Ramos (cell line): Measurements from ENCODE around the gene EXOC6B.

Source experiments
- in situ Hi-C: fragments of 300-500 bp; cut with MboI; formaldehyde crosslinking; loops from one replicate; pipeline ENCODE4 v1.14.3; 2022; ENCODE audit warnings: low sequenced_read_pairs; ENCODE audit not compliant: unreplicated experiment

Gene EXOC6B

GRCh38 chr2:72263043-72263775, 562.6 kb downstream of the EXOC6B start:
- in situ Hi-C loops, result no loop called here

- in situ Hi-C loops, result no loop called here
These were observed 564.8 kb downstream of the EXOC6B start for GRCh38 chr2:72261076-72261475.

- in situ Hi-C loops, result no loop called here
These were observed 570.3 kb downstream of the EXOC6B start for GRCh38 chr2:72255540-72255939.

- in situ Hi-C loops, result no loop called here
These were observed 570.9 kb downstream of the EXOC6B start for GRCh38 chr2:72254831-72255451.

GRCh38 chr2:72238311-72238710, 587.5 kb downstream of the EXOC6B start:
- in situ Hi-C loops, result no loop called here

- in situ Hi-C loops, result no loop called here
These were observed 588.3 kb downstream of the EXOC6B start for GRCh38 chr2:72237549-72237948.

GRCh38 chr2:72236445-72237067, 589.3 kb downstream of the EXOC6B start:
- in situ Hi-C loops, result no loop called here

- in situ Hi-C loops, result no loop called here
These were observed 590.1 kb downstream of the EXOC6B start for GRCh38 chr2:72235497-72236415.

GRCh38 chr2:72233211-72233610, 592.6 kb downstream of the EXOC6B start:
- in situ Hi-C loops, result no loop called here

GRCh38 chr2:72222829-72223564, 602.8 kb downstream of the EXOC6B start:
- in situ Hi-C loops, result no loop called here

GRCh38 chr2:72220170-72220569, 605.7 kb downstream of the EXOC6B start:
- in situ Hi-C loops, result no loop called here

GRCh38 chr2:72214429-72215143, 611.2 kb downstream of the EXOC6B start:
- in situ Hi-C loops, result no loop called here

GRCh38 chr2:72212486-72212855, 613.4 kb downstream of the EXOC6B start:
- in situ Hi-C loops, result no loop called here

GRCh38 chr2:72211777-72212485, 613.9 kb downstream of the EXOC6B start:
- in situ Hi-C loops, result no loop called here

- in situ Hi-C loops, result no loop called here
These were observed 614.5 kb downstream of the EXOC6B start for GRCh38 chr2:72211350-72211749.

- in situ Hi-C loops, result no loop called here
These were observed 615.4 kb downstream of the EXOC6B start for GRCh38 chr2:72210470-72210869.

GRCh38 chr2:72208225-72208624, 617.6 kb downstream of the EXOC6B start:
- in situ Hi-C loops, result no loop called here

GRCh38 chr2:72207334-72207733, 618.5 kb downstream of the EXOC6B start:
- in situ Hi-C loops, result no loop called here

GRCh38 chr2:72205504-72205881, 620.3 kb downstream of the EXOC6B start:
- in situ Hi-C loops, result no loop called here
